ENCODE measurements around the gene PRKAG3. TPM values are rescaled to one million over a fixed set of nuclear protein-coding genes. Genes with fewer than 3 reads are reported as not detected.

PRKAG3 gene
- not detected in 2 replicates for total RNA-seq

DNA sequence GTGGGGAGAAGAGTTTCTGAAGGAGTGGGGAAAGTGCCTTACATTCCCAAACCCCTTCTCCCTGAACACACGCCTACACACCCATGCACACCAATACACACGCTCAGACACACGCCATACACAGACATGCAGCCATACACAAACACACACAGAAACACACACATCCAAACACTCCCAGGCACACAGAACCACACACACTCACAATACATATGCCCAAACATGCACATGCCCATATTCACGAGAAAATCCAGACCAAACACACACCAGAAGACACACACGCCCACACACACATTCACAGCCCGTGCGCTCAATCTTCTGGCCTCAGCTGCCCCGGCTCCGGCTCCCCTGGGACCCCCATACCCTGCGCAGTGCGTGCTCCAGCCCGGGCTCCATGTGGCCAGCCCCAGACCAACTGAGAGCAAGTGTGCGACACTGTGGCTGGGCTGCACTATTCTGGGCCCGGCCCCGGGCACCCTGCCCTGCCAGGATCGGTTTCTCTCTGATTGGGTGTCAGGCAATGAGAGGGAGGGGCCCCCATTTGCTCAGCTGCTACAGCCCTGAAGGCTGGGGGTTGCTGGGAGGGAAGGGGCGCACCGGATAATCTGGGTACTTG lies at the start of gene PRKAG3:
PRKAG3 (minus strand) TSS at position 426 of the 613 bp plus-strand sequence.

DNA sequence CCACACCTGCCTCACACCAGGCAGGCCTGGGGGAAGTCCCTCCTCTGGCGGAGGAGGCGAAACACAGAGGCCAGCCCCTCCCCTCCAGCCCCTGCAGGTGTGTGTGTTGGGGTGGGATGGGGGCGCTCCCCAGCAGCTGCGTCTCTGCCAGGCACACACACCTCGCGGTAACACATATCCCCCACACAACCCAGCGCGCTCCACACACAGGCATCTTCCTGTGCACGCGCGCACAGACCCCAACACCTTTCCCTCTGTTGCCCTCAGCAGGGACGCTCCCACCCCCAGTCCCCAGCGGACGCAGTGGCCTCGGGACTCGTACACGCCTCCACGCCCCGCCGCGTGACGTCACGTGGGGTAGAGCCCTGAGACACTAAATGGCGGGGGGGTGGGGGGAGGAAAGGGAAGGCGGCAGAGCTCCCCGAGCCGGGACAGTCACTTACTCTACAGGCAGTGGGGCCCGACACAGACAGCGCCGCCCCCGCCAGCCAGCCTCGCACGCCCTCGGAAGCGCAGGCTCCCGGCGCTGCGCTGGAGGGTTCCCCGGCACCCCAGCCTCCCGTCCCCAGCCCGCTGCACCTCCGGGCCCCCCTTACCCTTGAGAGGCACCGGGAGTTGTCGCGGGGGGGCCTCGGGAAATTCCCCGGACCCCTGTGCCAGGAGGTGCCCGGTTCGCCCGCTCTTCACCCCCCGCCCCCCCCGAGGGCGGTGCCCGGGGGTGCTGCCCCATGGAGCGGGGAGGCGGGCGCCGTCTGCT lies 48.7 kb upstream of the PRKAG3 start, which contains the start of gene WNT10A:
WNT10A (plus strand) TSS at position 751 of the 757 bp plus-strand sequence. CDS start 144 bp downstream, outside the sequence.

DNA sequence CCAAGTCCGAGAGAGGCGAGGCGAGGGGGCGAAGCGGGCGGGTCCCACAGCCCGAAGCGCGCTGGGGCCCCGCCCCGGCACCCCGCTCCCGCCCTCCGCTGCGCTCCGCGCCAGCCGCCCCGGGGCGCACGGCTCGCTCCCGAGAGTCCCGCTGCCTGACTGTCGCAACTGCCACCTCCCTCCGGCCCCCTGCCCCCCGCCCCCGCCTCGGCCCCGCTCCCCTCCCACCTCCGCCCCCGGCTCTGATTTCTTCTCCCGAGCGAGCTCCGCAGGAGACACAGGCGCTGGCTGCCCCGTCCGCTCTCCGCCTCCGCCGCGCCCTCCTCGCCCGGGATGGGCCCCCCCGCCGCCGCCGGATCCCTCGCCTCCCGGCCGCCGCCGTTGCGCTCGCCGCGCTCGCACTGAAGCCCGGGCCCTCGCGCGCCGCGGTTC lies 28.0 kb upstream of the PRKAG3 start, which contains the start of gene WNT6:
WNT6 (plus strand) TSS at position 250 of the 432 bp plus-strand sequence. CDS start 233 bp downstream, outside the sequence.

DNA sequence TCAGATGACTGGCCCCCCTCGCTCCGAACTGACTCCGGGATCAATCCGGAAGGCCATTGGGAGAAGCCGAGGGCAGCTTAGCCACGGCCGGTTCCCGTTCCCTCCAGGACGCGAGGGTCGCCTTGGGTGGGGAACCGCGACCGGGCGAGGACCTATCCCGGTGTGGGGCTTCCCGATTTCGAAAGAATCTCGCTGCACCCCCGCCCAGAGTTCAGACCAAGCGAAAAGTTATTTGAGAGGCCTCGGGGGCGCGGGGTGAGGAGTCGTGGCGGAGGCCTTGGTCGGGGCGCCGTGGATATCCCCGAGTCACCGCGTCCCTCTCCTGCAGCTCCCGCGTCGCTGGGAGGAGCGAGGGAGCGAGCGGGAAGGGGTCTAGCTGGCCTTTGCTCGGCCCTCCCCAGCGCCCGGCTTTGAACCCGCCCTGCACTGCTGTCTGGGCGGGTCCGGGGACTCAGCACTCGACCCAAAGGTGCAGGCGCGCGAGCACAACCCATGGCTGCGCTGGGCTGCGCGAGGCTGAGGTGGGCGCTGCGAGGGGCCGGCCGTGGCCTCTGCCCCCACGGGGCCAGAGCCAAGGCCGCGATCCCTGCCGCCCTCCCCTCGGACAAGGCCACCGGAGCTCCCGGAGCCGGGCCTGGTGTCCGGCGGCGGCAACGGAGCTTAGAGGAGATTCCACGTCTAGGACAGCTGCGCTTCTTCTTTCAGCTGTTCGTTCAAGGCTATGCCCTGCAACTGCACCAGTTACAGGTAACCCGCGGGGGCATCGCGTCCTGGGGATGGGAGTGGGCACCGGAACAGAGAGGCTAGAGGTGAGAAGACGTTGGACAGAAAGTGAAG lies 49.7 kb downstream of the PRKAG3 start, which contains the start of gene CYP27A1:
CYP27A1 (plus strand) TSS at position 457 of the 837 bp plus-strand sequence; CDS start at position 493, 36 bp downstream.

Other genes with a start within 250 kb of the PRKAG3 start
- not detected in 2 replicates for gene PLCD4, start 223.9 kb downstream of the PRKAG3 start, total RNA-seq
- gene ZNF142, start 172.2 kb downstream of the PRKAG3 start, total RNA-seq, result 12.2 and 15.5 TPM in 2 replicates
- gene BCS1L, start 172.1 kb downstream of the PRKAG3 start, total RNA-seq, result 13.0 and 26.8 TPM in 2 replicates
- gene RNF25, start 159.8 kb downstream of the PRKAG3 start, total RNA-seq, result 24.3 and 54.3 TPM in 2 replicates
- 31.4 and 34.3 TPM in 2 replicates for gene STK36, start 159.7 kb downstream of the PRKAG3 start, total RNA-seq
- gene TTLL4, start 121.0 kb downstream of the PRKAG3 start, total RNA-seq, result 17.0 and 17.3 TPM in 2 replicates
- 1.1 and 2.4 TPM in 2 replicates for gene CYP27A1, start 49.7 kb downstream of the PRKAG3 start, total RNA-seq
- gene WNT6, start 28.0 kb upstream of the PRKAG3 start, total RNA-seq, result 1.1 and 21.2 TPM in 2 replicates
- gene WNT10A, start 49.0 kb upstream of the PRKAG3 start, total RNA-seq, result under 0.01 and 0.11 TPM in 2 replicates
- gene CDK5R2, start 127.9 kb upstream of the PRKAG3 start, total RNA-seq, result not detected in 2 replicates
- not detected in 2 replicates for gene FEV, start 153.4 kb upstream of the PRKAG3 start, total RNA-seq
- not detected in 2 replicates for gene CRYBA2, start 161.6 kb upstream of the PRKAG3 start, total RNA-seq
- not detected in 2 replicates for gene CFAP65, start 209.7 kb upstream of the PRKAG3 start, total RNA-seq
- gene IHH, start 229.1 kb upstream of the PRKAG3 start, total RNA-seq, result under 0.01 TPM in 1 of 2 replicates, not detected in the other

Data from placental epithelial cell (primary cell).